HG03095 (cell line): ENCODE data around the gene CANT1.

Experiments used
- ATAC-seq: cut with Tn5 transposase; IDR thresholded peaks from one replicate; pipeline ENCODE4 v1.9.1; 2021; ENCODE audit warnings: moderate library complexity; ENCODE audit not compliant: unreplicated experiment

CANT1 gene

GRCh38 chr17:78996781-78997201 is 12.8 kb downstream of the CANT1 start:
- ATAC-seq, result no peak

GRCh38 chr17:78995761-78996451 is 13.7 kb downstream of the CANT1 start:
- ATAC-seq, result no peak

DNA sequence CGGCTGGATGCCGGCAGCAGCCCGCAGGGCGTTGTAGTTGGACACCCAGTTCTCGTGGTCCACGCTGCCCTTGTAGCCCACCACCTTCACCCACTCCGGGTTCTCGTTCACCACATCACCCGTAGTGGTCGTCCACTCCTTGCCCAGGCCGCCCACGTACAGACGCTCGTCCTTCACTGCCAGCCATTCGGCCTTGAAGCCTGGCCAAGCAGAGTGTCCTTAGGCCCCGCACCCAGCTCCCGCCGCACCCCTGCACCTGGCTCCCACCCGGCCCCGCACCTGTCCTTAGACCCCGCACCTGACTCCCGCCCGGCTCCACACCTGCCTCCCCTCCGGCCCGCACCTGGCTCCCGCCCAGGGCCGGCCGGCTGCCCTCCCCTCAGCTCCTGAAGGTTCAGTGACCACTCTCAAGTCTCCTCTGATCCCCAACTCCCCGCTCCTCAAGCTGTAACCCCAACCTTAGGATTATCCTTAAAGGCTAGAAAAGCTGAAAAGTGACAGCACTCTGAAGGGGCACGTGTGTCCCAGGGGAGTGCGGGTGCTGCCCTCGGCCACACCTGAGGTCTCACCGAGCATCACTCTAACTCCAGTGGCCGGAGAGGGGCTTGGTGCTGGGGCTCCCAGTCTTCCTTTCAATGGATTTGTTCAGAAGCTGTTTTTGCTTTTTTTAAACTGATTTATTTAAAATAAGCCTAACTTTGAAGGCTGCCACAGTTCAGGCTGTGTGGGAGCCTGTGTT is 14.4 kb downstream of the CANT1 start:
- ATAC-seq, result no peak

GRCh38 chr17:78993981-78994671 is 15.4 kb downstream of the CANT1 start:
- no peak for ATAC-seq

DNA sequence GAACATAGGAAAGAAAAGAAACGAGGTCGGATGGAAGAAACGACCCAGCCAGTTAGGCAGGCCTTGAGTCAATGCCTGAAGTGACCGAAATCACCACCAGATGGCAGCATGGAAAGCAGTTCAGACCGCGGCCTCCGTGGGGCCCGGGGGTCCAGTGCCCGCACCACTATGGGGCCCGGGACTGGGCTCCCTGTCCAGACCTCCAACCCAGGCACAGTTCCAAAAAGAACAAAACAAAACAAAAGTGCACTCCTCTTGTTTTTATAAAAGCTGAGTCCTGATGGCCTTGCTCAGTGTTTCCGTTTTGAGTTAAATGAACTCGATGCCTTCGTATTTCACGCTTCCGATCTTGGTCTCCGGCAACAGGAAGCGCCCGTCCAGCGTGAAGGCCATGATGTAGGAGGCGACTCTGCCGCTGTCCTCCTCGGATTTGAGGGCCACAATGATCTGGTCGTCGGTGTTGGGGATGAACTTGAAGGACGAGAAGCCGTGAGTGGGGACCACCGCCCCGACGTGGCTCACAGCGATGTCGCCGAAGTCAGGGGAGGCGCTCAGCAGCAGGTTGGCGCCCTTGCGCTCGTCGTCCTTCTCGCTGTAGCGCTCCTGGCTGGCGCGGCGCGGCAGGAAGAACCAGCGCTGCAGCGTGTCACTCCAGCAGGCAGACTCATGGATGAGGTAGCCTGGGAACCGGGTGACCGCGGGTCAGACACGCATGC is 16.2 kb downstream of the CANT1 start:
- ATAC-seq, result no peak

DNA sequence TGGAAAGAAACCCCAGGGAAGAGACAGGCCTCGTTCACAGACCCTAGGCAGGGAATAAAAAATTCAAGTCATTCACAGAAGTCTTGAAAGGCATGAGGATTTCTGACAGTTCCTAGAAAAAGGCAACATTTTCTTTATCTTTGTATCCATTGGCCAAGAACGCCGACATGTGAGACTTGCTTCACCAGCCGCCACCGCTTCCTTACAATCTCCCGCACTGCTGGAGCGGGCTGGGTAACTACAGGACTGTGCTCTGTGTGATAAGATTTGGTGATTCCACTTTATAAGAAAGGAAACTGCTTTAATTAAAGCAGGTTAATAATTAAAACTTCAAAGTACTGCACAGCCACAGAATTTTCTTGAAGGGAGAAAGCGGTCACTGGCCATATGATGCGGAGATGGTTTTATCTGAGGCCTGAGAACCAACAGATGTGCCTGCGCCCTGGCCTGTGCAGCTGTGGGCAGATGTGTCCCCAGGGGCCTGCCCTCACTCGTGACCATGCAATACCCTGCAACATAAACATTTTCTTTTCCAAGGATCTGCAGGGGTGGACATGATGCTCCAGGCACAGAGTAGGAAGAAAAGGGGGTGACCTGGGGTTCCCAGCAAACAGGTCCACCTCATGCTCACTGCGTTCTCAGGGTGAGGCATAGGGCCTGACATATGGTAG is 16.9 kb downstream of the CANT1 start:
- no peak for ATAC-seq

GRCh38 chr17:78991906-78992532 is 17.5 kb downstream of the CANT1 start:
- no peak for ATAC-seq

DNA sequence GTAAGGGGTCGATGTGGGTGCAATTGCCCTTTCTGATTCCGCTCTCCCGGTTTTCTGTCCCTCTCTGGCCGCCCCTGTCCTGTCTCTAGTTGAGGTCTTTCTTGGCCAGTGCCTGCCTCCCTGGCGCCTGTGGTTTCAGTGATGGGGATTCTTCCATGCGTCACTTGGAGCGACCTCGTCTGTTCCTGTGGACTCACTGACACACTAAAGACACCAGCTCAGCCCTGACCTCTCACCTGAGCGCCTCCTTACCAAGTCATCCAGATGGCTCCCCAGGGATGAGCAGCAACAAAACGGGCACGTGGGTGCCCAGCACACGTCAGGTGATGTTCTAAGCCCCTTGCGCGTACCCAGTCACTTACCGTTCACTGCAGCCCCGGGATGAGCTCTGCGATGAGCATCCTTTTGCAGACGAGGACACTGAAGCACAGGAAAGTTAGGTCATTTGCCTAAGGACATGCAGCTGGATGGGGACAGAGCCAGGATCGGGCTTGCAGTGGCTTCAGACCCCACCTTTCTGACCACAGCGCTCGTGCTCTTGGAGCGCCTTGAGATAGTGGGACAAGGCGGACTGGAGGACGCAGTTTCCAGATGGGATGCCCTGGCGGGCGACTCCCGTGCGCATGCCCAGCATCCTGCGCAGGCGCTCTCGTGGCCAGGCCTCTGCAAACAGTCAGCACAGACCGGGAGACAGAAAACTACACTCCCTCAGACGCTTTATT is 18.4 kb downstream of the CANT1 start:
- ATAC-seq, result no peak

DNA sequence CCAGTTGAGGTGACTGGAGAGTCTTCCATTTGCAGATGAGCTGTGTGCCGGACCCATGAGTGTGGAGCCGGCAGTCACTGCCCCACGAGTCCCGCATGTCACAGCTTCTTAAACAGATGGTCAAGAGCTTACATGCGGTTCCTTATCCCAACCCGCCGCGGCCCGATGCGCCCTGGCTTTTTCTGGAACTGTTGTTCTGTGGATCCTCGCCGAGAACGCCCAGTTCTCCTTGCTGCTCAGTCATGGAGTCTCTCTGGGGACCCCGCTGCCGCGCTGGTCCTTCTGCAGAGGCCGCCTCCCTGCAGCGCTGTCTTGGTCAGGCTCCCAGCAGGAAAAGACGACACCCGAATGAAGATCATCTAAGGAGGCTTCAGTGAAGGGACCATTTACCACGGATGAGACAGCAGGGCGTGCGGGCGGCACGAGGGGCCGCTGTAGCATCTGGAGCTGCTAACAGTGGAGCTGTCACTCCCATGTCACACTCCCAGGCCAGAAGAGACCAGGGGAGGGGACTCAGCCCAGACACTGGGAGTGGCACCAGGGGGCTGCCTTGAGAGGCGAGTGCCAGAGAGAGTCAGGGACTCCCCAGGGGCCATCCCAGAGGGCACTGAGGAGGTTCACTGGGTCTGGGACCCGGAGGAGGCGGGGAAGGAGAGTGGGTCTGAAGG is 19.1 kb downstream of the CANT1 start:
- no peak for ATAC-seq

DNA sequence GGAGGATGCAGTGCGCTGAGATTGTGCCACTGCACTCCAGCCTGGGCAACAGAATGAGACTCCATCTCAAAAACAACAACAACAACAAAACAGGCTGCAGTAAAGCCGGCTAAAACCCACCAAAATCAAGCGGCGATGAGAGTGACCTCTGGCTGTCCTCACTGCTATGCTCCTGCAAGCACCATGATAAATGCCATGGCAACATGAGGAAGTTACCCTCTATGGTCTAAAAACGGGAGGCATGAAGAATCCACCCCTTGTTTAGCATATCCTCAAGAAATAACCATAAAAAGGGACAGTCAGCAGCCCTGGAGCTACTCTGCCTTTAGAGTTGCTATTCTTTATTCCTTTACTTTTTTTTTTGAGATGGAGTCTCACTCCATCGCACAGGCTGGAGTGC is 21.4 kb downstream of the CANT1 start:
- ATAC-seq, result no peak

DNA sequence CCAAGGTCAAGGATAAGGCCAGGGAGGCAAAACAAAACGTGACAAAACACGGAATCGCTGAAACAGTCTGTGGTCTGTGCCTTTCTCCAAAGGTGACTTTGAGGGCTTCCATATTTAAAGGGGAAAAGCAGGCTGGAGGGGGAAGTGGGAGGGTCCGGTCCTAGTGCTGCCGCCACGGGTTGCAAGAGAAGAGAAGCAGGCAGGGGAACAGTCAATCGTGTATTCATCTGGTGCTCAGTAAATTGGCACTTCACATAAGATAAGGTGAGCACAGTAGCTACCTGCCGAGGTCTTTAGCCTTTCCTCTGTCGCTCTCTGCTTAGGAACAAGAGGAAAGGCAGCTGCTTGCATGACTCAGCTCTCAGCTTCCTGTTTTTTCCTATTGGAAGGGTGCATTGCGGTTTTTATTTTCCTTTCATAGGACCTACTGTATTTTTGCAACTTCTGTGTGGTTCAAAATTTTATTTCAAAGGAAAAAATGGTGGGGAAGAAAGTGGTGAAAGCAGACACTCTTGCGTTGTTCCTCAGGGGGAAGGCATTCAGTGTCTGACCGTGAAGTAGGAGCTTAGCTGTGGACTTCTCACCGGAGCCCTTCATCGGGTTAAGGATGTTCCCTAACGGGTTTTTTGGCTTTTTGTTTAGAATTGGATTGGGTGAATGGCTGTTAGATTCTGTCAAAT is 22.8 kb downstream of the CANT1 start:
- no peak for ATAC-seq

DNA sequence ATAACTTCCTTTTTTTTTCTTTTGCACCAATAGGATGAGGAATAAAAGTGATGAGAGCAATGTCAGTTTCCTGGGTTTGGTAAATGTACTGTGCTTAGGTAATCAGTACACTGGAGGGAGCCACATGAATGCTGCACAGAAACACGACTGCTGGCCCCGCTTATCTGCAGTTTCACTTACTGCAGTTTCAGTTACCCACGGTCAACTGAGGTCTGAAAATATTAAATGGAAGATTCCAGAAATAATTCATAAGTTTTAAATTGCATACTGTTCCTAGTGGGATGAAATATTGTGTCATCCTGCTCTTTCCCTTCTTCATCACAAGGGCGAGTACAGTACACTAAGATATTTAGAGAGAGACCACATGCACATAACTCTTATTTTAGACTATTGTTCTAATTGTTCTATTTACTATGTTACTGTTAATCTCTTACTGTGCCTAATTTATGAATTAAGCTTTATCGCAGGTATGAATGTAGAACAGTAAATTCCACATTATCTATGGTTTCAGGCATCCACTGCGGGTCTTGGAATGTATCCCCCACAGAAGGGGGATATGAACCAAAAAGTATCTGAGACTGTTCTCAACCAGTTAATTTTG is 23.4 kb downstream of the CANT1 start:
- no peak for ATAC-seq

DNA sequence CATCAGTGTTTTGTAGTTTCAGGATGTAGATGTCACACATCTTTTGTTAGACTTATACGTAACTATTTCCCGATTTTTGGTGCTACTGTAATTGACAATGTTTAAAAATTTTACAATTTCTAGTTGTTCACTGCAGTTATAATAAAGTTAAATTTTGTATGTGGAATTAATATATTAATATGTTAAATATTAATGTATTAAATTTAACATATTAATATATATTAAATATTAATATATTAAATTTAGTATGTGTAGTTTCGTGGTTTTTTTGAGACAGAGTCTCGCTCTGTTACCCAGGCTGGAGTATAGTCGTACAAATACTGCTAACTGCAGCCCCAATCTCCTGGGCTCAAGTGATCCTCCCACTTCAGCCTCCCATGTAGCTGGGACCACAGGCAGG is 24.2 kb downstream of the CANT1 start:
- ATAC-seq, result no peak

DNA sequence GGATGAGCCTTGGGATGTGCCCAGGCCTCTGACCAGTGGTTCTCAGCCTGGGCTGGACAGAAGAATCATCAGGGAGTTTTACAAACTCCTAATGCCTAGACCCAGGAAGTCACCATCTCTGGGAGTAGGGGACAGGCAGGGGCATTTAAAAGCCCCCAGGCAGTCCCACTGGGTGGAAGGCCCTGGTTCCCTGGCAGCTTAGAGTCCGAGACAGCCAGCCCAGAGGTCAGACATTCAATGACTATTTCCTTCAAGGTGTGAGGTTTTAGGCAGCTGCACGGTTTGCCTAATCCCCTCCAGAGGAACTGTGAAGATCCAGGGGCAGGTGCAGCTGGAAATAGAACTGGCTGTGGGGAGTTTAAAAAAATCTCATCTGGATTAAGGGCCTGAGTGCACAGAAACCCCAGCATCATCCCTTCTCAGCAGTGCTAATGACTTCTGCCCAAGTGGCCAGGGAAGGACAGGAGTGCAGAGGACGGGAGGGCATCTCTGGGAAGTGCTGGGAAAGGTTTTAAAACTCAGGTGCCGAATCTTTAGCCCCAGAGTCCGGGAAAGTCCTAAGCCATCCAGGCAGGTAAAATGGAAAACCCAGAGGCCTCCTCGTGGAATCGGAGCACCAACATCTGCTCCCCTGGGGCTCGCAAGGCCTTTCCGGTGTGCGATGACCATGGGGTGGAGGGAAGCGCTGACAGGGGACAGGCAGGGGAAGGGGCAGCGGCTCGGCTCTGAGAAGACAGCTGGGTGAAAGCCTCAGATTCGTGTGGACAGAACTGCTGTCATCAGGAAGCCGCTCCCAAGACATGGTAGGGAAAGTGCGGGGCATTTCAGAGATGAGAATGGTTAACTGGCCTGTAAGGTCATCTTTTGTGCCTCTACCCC is 28.3 kb downstream of the CANT1 start:
- ATAC-seq, result no peak

DNA sequence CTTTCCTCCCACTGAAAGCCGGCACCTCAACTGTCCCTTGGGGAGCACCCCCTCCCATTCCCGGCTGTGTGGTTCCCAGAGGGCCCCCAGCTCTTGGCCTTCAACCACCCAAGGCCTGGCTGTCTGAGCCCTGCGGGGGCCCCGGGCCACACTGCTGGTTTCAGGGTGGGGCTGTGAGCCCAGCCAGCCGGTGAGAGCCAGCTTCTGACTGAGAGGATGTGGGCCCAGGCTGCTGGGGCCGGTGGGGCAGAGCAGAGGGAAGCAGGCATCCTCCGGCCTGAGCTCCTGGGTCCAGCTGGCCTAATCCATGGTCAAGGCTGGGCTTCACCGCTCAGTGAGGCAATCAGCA is 29.0 kb downstream of the CANT1 start:
- ATAC-seq, result no peak

GRCh38 chr17:78979780-78980623 is 29.6 kb downstream of the CANT1 start, which contains the start of gene LGALS3BP:
Gene LGALS3BP (minus strand): TSS chr17:78979923. CDS start chr17:78977191, 2,732 bp downstream.
- ATAC-seq, result no peak
